Glutamatergic neuron (in vitro differentiated cells): Measurements from ENCODE around the gene NRXN3. TPM values are rescaled to one million over a fixed set of nuclear protein-coding genes. Genes with fewer than 3 reads are reported as not detected.

Experiments used
- DNase-seq: peaks from one replicate; pipeline ENCODE4 v3.0.0; 2022
- H3K27ac Mint-ChIP-seq: one replicate; pipeline ENCODE4 v1.8.0; 2020; ENCODE audit warnings: mild to moderate bottlenecking, mixed read lengths, inconsistent platforms; ENCODE audit not compliant: unreplicated experiment
- H3K27me3 Mint-ChIP-seq: one replicate; pipeline ENCODE4 v1.8.0; 2020; ENCODE audit warnings: mild to moderate bottlenecking, moderate library complexity, mixed read lengths, inconsistent platforms; ENCODE audit not compliant: unreplicated experiment
- H3K36me3 Mint-ChIP-seq: one replicate; pipeline ENCODE4 v1.8.0; 2020; ENCODE audit warnings: mild to moderate bottlenecking, mixed read lengths, inconsistent platforms; ENCODE audit not compliant: unreplicated experiment
- H3K4me1 Mint-ChIP-seq: one replicate; pipeline ENCODE4 v1.8.0; 2020; ENCODE audit warnings: mild to moderate bottlenecking, low read depth, mixed read lengths, inconsistent platforms; ENCODE audit not compliant: unreplicated experiment
- H3K4me3 Mint-ChIP-seq: one replicate; pipeline ENCODE4 v1.8.0; 2020; ENCODE audit warnings: mild to moderate bottlenecking, mixed read lengths, inconsistent platforms; ENCODE audit not compliant: unreplicated experiment
- H3K9me3 Mint-ChIP-seq: one replicate; pipeline ENCODE4 v1.8.0; 2020; ENCODE audit warnings: mild to moderate bottlenecking, moderate library complexity, mixed read lengths, inconsistent platforms; ENCODE audit not compliant: unreplicated experiment
- CTCF ChIP-seq: fragments of 200-600 bp; sonication (generic); IDR thresholded peaks from one replicate; pipeline ENCODE4 v1.5.0; 2021; ENCODE audit not compliant: partially characterized antibody, unreplicated experiment
- total RNA-seq: library from RNA; stranded (reverse); fragmentation: NEBNext Ultra II Directional; extraction: Animal tissue kit (Norgen Biotek cat#: 25700); gene quantifications from one replicate; pipeline ENCODE4 v1.2.1, GENCODE V29; 2021; ENCODE audit not compliant: unreplicated experiment

Gene NRXN3
- total RNA-seq, 1 donor from 2014 or later: 1.2 TPM

GRCh38 chr14:78154827-78155226, 15.3 kb upstream of the NRXN3 start:
- H3K27me3 Mint-ChIP-seq: no peaks in the 10 kb centered on the region
- H3K27ac Mint-ChIP-seq: no peak overlapping the region
- TF ChIP-seq CTCF: no peak
- DNase-seq: no peak
- no peaks in the 10 kb centered on the region for H3K36me3 Mint-ChIP-seq
- no peak overlapping the region for H3K4me3 Mint-ChIP-seq
- no peaks in the 10 kb centered on the region for H3K4me1 Mint-ChIP-seq
- H3K9me3 Mint-ChIP-seq: no peaks in the 10 kb centered on the region

- Mint-ChIP-seq H3K27me3 (no peaks in the 10 kb centered on the region), H3K4me3 (no peak overlapping the region), H3K9me3 (no peaks in the 10 kb centered on the region), H3K36me3 (no peaks in the 10 kb centered on the region), H3K27ac (no peak overlapping the region), H3K4me1 (no peaks in the 10 kb centered on the region)
- no peak for TF ChIP-seq CTCF
- no peak for DNase-seq
Measured at GRCh38 chr14:78156196-78156595, 14.0 kb upstream of the NRXN3 start.

- Mint-ChIP-seq H3K4me3 (no peak overlapping the region), H3K4me1 (peaks cover 3% of the 10 kb centered on the region), H3K36me3 (no peaks in the 10 kb centered on the region), H3K27me3 (no peaks in the 10 kb centered on the region), H3K27ac (no peak overlapping the region), H3K9me3 (no peaks in the 10 kb centered on the region)
- TF ChIP-seq CTCF: no peak
- no peak for DNase-seq
Measured at GRCh38 chr14:78157494-78158437, 12.4 kb upstream of the NRXN3 start.

GRCh38 chr14:78162202-78162601, 8.0 kb upstream of the NRXN3 start:
- H3K36me3 Mint-ChIP-seq: no peaks in the 10 kb centered on the region
- no peak for DNase-seq
- TF ChIP-seq CTCF: no peak
- peaks cover 2% of the 10 kb centered on the region for H3K9me3 Mint-ChIP-seq
- H3K27ac Mint-ChIP-seq: no peak overlapping the region
- H3K27me3 Mint-ChIP-seq: no peaks in the 10 kb centered on the region
- no peak overlapping the region for H3K4me3 Mint-ChIP-seq
- H3K4me1 Mint-ChIP-seq: peaks cover 8% of the 10 kb centered on the region

GRCh38 chr14:78164226-78164853, 5.8 kb upstream of the NRXN3 start:
- no peaks in the 10 kb centered on the region for H3K27me3 Mint-ChIP-seq
- peaks cover 8% of the 10 kb centered on the region for H3K4me1 Mint-ChIP-seq
- no peaks in the 10 kb centered on the region for H3K36me3 Mint-ChIP-seq
- no peak overlapping the region for H3K27ac Mint-ChIP-seq
- peaks cover 2% of the 10 kb centered on the region for H3K9me3 Mint-ChIP-seq
- peak; percentile 70 for TF ChIP-seq CTCF
- peak; percentile 79 for DNase-seq
- H3K4me3 Mint-ChIP-seq: no peak overlapping the region
